ENCODE data around the gene COMMD9.

Gene COMMD9

DNA sequence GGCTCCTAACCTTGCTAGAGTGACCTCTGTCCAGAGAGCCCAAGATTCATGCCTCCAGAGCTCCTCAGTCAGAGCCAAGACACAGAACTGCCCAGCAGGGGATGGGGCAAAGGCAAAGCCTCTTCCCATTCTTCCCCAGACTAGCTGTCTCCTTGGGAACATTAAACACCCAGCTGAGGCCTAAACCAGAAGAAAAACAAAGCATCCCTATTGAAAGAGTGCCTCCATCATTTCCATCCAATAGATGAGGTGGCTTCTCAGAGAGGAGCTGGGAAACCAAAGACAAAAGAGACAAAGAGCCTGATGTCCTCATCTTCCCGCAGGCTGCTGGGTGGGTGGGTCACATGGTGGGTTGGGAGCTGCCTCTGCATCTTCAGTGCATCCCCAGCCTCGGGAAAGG, 37.4 kb downstream of the COMMD9 start:
- DNase-seq, result no peak

DNA sequence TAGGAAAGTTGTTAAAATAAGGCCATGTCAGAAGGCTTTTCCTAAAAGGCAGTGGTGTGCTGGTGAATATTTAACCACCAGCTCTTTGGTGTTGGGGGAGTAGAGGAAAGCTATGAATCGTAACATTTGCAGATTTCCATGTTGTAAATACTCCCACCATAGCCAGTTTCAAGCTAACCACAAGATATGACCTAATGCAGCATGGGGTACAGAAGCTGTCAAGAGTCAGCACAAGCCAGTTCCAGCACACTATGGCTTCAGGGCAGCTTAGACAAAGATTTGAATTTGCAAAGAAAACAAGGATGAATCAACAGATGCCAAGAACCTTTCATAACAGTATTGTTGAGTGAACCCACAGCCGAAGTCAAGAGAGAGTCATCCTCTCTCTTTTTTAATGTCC, 40.0 kb downstream of the COMMD9 start:
- no peak for DNase-seq

DNA sequence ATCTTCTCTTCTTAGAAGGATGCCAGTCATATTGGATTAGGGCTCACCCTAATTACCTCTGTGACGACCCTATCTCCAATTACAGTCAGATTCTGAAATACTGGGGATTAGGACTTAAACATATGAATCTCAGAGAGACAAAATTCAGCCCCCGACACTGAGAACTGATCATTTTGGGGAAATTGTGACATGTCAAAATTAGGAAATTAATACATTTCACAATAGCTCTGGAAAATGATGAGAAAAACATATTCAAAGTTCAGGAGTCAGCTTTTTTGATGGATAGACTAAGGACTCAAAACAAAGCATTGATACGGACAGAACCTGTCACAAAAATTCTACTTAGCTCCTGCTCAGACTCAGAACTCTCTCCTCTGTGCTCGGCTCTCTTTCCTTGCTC, 40.8 kb downstream of the COMMD9 start:
- no peak for DNase-seq

GRCh38 chr11:36247493-36247892, 41.7 kb downstream of the COMMD9 start:
- DNase-seq, result no peak

GRCh38 chr11:36243641-36244040, 45.6 kb downstream of the COMMD9 start:
- DNase-seq, result no peak

DNA sequence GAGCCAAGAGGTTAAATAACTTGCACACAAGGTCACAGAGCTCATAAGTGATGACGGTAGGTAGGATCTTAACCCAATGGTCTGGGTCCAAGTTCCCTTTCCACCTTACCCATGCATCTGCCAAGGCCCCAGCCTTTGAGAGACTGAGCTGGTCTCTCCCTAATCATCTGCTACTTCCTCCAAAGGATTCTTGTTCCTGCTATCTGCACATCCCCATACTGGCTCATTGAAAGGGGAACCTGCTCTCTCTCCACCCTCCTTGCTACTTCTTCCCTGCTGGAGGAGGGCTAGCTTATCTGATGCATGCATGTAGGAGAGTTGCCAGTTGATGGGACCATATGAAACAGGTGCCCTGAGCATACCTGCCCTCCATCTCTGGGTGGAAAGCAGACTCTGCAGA, 47.7 kb downstream of the COMMD9 start:
- no peak for DNase-seq

DNA sequence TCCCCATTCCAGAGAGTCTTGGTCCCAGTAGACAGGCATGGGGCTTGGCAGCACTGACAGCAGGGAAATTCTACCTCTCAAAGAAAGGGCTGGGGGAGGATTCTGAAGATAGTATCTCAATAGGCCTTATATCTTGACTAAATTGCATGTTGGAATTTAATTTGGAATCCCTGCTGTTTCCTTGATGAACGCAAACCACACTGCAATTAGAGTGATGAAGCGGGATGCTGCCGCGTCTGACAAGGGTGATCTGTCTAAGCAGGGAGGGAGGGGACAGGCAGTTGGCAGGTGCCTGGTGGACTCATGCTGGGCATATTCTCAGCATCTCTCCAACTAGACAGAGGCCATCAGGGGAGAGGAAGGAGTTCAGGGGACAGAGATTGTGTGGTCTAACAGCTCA, 48.4 kb downstream of the COMMD9 start:
- no peak for DNase-seq

DNA sequence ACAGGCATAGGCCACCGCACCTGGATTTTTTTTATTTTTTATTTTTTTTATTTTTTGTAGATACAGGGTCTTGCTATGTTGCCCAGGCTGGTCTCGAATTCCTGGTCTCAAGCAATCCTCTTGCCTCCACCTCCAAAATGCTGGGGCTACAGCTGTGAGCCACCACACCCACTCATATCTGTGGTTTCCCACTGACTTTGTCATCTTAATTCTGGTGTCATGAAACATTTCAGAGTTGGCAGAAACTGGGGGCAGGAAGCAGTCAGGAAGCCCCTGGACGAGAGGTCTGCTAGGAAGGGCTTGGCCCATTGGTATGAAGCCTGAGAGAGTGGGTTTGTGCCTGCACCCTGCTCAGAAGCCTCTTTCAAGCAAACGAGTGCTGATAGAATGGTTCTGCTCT, 49.1 kb downstream of the COMMD9 start:
- no peak for DNase-seq

DNA sequence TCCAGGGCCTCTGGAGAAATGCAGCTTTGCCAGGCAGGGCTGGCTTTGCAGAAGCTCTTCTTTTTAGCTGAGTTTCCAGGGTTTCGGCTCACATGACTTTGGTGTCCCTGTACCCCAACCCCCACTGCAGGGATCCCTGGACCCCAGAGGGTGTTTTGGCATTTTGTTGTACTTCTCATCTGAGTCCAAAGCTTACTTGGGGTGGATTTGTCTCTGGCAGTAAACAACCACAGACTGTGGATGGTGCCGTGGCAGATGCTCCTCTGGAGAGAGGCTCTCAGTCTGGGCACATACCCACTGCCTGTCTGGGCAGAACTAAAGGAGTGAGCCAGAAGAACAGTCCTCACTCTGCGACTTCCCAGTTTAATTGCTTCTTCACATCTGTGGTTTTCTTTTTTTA, 49.6 kb downstream of the COMMD9 start:
- DNase-seq, result no peak

DNA sequence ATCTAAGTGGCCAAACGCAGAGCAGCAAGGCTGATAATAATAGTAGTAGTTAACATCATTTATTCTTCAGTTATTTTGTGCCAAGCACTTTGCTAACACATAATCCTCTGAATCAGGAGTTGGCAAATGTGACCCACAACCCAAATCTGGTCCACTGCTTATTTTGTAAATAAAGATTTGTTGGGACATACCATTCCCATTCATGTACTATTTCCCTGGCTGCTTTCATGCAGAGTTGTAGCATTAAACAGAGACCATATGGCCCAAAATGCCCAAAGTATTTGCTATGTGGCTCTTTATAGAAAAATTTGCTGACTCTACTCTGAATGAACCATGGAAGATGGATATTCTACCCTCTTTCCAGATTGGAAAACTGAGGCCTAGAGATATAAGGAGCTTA, 50.3 kb downstream of the COMMD9 start:
- DNase-seq, result no peak

- DNase-seq, result no peak
Observed at GRCh38 chr11:36238036-36238631, 51.1 kb downstream of the COMMD9 start.

DNA sequence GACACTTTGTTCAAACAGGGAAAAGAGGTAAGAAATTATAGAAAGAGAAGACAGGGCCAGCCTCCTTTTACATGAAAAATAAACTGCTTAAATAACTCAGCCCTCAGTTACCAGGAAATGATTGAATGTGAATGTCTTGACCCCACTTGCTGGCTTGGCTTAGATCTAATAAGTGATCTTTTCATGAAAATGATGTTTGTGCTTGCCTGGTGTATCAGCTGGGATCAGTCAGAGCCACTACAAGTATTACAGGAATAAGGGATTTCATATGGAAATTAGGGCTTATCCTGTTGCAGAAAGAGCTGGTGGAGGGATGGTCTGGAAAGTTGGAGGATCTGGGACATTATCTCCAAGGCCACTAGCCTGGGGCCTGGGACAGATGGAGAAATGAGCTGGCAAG, 51.8 kb downstream of the COMMD9 start:
- no peak for DNase-seq

DNA sequence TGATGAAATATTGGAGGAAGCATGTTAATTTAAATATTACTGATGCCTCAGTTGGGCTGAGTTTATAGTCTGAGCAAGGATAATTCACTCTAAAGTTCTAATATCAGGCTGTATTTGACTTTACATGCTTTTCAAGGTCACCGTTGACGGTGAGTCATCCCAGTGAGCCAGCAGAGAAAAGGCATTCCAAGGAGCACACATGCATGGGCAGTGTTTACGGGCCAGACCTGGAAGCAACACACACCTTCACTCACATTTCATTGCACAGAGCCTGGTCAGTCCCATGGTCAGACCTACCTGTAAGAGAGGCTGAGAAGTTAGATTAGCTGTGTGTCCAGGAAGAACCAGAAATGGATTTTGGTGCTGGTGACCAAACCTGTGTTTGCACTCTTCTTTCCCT, 53.5 kb downstream of the COMMD9 start:
- DNase-seq, result no peak

DNA sequence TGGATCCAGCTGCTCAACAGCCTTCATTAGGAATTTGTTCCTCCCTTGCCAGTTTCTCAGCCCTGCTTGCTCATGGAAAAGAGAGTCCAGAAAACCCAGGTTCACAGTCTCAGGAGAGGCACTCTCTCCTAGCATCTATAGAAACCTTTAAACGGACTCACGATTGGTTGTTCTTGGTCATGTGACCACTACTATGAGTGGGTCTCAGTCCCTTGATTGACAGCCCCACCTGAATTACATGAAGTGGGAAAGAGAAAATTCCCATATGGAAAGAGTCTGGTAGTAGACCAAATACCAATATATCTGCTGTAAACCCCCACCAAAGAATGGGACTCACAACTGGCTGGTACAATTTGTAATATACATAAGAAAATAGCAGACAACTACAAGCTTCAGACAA, 54.4 kb downstream of the COMMD9 start:
- DNase-seq, result no peak

GRCh38 chr11:36233204-36233603, 56.0 kb downstream of the COMMD9 start:
- DNase-seq, result no peak

- DNase-seq, result no peak
Observed at GRCh38 chr11:36230779-36231699, 58.2 kb downstream of the COMMD9 start.

- no peak for DNase-seq
Observed at GRCh38 chr11:36229091-36229705, 60.0 kb downstream of the COMMD9 start.

DNA sequence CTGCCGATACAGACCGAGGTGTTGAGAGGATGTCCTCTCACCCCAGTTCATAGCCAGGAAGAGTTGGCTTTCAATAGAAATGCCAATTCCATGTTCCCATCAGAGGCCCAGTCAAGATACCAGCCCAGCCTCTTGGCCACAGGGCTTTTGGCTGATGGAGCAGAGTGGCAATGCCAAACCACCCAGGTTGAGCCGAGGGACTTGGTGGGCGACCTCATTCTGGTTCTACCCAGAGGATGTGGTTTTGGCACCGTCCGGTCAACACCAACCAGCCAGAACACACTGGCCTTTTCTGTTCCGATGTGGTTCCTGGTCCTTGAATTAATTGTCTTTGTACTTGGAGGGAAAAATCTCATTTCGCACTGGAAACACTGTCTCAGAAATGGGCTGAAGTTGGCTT, 60.5 kb downstream of the COMMD9 start:
- no peak for DNase-seq

DNA sequence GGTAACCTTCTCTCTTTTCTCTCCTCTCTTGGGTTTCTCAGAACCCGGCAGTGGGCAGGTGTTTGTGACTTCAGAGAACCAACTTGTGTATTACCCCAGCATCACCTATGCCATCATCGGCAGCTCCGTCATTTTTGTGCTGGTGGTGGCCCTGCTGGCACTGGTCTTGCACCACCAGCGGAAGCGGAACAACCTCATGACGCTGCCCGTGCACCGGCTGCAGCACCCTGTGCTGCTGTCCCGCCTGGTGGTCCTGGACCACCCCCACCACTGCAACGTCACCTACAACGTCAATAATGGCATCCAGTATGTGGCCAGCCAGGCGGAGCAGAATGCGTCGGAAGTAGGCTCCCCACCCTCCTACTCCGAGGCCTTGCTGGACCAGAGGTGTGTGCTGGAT, 62.2 kb downstream of the COMMD9 start:
- DNase-seq, result no peak

DNA sequence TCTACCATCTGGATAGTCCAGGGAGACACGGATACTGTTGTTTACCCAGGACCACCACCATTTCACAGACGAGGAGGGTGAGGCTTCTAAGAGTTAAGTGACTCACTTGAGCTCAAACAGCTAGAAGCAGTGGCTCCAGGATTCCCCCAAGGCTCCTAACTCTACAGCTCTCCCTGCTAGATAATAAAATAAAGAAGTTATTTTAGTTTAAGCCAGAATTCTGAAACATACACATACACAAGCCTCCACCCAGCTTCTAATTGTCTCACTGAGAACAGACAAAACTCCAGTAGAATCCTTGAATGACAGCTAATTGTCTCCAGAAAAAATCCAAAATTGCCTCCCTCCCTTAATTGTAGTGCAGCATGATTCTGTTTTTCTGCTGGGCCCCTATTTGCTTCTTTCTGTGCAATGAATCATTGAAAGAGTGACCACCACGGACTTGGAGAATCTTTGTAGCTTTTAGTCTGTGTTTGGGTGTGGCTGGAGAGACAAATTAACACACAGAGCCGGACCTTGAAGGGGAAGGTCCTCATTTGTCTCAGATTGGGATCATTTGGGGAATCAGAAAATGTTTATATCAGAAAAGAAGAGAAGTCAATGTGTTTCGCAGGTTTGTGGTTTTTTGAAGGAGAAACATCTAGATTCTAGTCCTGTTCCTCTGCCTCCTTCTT, 64.9 kb downstream of the COMMD9 start:
- no peak for DNase-seq

- DNase-seq, result no peak
Observed at GRCh38 chr11:36222831-36223635, 66.2 kb downstream of the COMMD9 start.
